HepG2 (cell line): ENCODE results near the gene CTSZ. TPM values are rescaled to one million over a fixed set of nuclear protein-coding genes. Genes with fewer than 3 reads are reported as not detected.

Source experiments
- ELF1 ChIP-seq: sonication (generic); formaldehyde crosslinking; IDR thresholded peaks from 2 replicates; pipeline ENCODE4 v1.4.0; 2020; ENCODE audit warnings: missing genetic modification reagents
- ERF ChIP-seq: IDR thresholded peaks from 2 replicates; pipeline ENCODE4 v1.6.1; 2018; ENCODE audit warnings: missing biosample characterization, missing genetic modification reagents
- GLI4 ChIP-seq: sonication (generic); formaldehyde crosslinking; IDR thresholded peaks from 2 replicates; pipeline ENCODE4 v1.5.1; 2020; ENCODE audit warnings: missing genetic modification reagents, mild to moderate bottlenecking, moderate library complexity, borderline replicate concordance
- HNF4G ChIP-seq, 2 experiments: sonication (generic) in 1 of 2; formaldehyde crosslinking in 1 of 2; IDR thresholded peaks; 2 replicates each; pipeline versions ENCODE4 v1.4.0 to v1.6.1; 2011 to 2020; ENCODE audit warnings: borderline replicate concordance in 2 of 2, low read depth in 2 of 2, mild to moderate bottlenecking in 2 of 2, low read length in 1 of 2, missing genetic modification reagents in 1 of 2, moderate library complexity in 1 of 2
- HOXA7 ChIP-seq: sonication (generic); formaldehyde crosslinking; IDR thresholded peaks from 2 replicates; pipeline ENCODE4 v1.8.1; 2022; ENCODE audit warnings: mild to moderate bottlenecking, missing genetic modification reagents, moderate library complexity
- NCOA2 ChIP-seq: sonication (generic); formaldehyde crosslinking; IDR thresholded peaks from 2 replicates; pipeline ENCODE4 v1.8.0; 2022; ENCODE audit warnings: inconsistent platforms
- SETDB1 ChIP-seq: sonication (generic); formaldehyde crosslinking; IDR thresholded peaks from 2 replicates; pipeline ENCODE4 v1.5.1; 2020; ENCODE audit warnings: missing genetic modification reagents, mild to moderate bottlenecking, borderline replicate concordance
- SIX1 ChIP-seq: sonication (generic); formaldehyde crosslinking; IDR thresholded peaks from 2 replicates; pipeline ENCODE4 v1.4.0; 2020; ENCODE audit warnings: missing genetic modification reagents, borderline replicate concordance
- ZNF431 ChIP-seq: sonication (generic); formaldehyde crosslinking; IDR thresholded peaks from 2 replicates; pipeline ENCODE4 v1.9.0; 2022; ENCODE audit warnings: missing genetic modification reagents, low read depth, mild to moderate bottlenecking, borderline replicate concordance
- ZNF850 ChIP-seq: sonication (generic); formaldehyde crosslinking; conservative IDR thresholded peaks from 2 replicates; pipeline ENCODE4 v1.9.0; 2021; ENCODE audit warnings: mild to moderate bottlenecking, missing genetic modification reagents
- polyA plus RNA-seq, 8 experiments: library from polyadenylated mRNA; depleted of rRNA in 3 of 8; stranded (reverse) in 7 of 8; unstranded in 1 of 8; fragments of >200 nt; fragmentation: Illumina TruSeq in 4 of 8; extraction: Trizol in 4 of 8; gene quantifications; 2 replicates each; pipeline versions ENCODE4 v1.2.1 to v1.2.3, GENCODE V29; 2011 to 2016; ENCODE audit warnings: low read depth in 4 of 8, missing spikeins in 1 of 8, mixed read lengths in 1 of 8; ENCODE audit not compliant: insufficient read depth in 1 of 8
- total RNA-seq, 5 experiments: library from RNA; depleted of rRNA; stranded (reverse); fragments of >200 nt; fragmentation: Illumina TruSeq; extraction: Trizol; gene quantifications; 2 replicates each; pipeline ENCODE4 v1.2.3, GENCODE V29; 2016; ENCODE audit warnings: low read depth in 1 of 5
- TF ChIP-seq, protein P1 (sequence below): sonication (generic); formaldehyde crosslinking; IDR thresholded peaks from 2 replicates; pipeline ENCODE4 v1.9.0; 2021; ENCODE audit warnings: mild to moderate bottlenecking, missing genetic modification reagents
- TF ChIP-seq, protein P2 (sequence below), 2 experiments: sonication (generic) in 1 of 2; formaldehyde crosslinking in 1 of 2; IDR thresholded peaks; 2 replicates each; pipeline versions ENCODE4 v1.6.1 to v1.9.0; 2014 to 2022; ENCODE audit warnings: antibody characterized with exemption in 1 of 2, borderline replicate concordance in 1 of 2, inconsistent platforms in 1 of 2, low read depth in 1 of 2, missing genetic modification reagents in 1 of 2
- TF ChIP-seq, protein P3 (sequence below): fragments of 450-650 bp; IDR thresholded peaks from 2 replicates; pipeline ENCODE4 v1.6.1; 2016

CTSZ gene
- total and polyA plus RNA-seq, 2 of the 13 experiments (the other 11 are each of a cell fraction or from before 2014, with no cell fraction given), result 0.33 TPM; not detected in 1

DNA sequence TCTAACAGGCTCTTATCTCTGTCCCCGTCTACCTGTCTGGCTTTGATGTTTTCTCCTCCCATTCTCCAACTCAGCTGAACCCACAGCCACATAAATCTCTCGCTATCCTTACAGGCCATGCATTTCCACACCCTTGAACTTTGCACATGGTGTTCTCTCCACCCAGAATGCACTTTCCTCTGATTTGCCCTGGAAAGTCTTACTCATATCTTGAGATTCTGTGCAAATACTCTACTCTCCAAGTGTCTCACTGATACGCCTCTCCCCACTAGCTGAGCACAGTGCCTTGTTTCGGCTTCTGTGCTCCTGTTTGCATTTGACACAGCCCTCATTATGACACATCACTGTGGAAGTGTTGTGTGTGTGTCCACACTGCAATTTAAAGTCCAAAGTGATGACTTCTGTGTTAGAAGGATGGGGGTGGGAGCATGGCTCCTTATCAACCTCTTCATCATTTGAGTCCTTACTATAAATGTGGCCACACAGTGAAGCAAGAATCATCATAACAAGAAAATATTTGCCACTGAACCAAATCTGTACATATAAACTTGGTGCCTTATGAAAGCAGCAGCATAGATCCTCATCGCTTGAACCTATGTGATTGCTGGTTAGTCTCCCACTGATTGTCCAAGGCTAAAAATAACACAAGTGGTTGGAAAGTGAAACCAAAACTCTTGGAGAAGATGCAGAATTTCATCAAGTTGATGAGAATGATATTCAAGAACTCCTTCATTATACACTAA lies 41.1 kb upstream of the CTSZ start (continued):
- TF ChIP-seq ZNF850 (CRISPR knock-in tag), result no peak
- no peak for TF ChIP-seq ERF
- TF ChIP-seq, protein P1, sequence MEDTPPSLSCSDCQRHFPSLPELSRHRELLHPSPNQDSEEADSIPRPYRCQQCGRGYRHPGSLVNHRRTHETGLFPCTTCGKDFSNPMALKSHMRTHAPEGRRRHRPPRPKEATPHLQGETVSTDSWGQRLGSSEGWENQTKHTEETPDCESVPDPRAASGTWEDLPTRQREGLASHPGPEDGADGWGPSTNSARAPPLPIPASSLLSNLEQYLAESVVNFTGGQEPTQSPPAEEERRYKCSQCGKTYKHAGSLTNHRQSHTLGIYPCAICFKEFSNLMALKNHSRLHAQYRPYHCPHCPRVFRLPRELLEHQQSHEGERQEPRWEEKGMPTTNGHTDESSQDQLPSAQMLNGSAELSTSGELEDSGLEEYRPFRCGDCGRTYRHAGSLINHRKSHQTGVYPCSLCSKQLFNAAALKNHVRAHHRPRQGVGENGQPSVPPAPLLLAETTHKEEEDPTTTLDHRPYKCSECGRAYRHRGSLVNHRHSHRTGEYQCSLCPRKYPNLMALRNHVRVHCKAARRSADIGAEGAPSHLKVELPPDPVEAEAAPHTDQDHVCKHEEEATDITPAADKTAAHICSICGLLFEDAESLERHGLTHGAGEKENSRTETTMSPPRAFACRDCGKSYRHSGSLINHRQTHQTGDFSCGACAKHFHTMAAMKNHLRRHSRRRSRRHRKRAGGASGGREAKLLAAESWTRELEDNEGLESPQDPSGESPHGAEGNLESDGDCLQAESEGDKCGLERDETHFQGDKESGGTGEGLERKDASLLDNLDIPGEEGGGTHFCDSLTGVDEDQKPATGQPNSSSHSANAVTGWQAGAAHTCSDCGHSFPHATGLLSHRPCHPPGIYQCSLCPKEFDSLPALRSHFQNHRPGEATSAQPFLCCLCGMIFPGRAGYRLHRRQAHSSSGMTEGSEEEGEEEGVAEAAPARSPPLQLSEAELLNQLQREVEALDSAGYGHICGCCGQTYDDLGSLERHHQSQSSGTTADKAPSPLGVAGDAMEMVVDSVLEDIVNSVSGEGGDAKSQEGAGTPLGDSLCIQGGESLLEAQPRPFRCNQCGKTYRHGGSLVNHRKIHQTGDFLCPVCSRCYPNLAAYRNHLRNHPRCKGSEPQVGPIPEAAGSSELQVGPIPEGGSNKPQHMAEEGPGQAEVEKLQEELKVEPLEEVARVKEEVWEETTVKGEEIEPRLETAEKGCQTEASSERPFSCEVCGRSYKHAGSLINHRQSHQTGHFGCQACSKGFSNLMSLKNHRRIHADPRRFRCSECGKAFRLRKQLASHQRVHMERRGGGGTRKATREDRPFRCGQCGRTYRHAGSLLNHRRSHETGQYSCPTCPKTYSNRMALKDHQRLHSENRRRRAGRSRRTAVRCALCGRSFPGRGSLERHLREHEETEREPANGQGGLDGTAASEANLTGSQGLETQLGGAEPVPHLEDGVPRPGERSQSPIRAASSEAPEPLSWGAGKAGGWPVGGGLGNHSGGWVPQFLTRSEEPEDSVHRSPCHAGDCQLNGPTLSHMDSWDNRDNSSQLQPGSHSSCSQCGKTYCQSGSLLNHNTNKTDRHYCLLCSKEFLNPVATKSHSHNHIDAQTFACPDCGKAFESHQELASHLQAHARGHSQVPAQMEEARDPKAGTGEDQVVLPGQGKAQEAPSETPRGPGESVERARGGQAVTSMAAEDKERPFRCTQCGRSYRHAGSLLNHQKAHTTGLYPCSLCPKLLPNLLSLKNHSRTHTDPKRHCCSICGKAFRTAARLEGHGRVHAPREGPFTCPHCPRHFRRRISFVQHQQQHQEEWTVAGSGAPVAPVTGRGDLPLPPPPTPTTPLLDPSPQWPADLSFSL, result peak; percentile 89
- no peak for TF ChIP-seq ELF1 (CRISPR knock-in tag)
- no peak for TF ChIP-seq HNF4G (IDR thresholded peaks at IDR 0.05; ENCODE audit: borderline replicate concordance, low read depth, low read length)
- TF ChIP-seq HNF4G (CRISPR knock-in tag; IDR thresholded peaks at IDR 0.05; ENCODE audit: borderline replicate concordance, low read depth), result no peak
- TF ChIP-seq GLI4 (CRISPR knock-in tag), result no peak
- no peak for TF ChIP-seq ZNF431 (CRISPR knock-in tag)
- no peak for TF ChIP-seq SIX1 (CRISPR knock-in tag)
- TF ChIP-seq, protein P2, sequence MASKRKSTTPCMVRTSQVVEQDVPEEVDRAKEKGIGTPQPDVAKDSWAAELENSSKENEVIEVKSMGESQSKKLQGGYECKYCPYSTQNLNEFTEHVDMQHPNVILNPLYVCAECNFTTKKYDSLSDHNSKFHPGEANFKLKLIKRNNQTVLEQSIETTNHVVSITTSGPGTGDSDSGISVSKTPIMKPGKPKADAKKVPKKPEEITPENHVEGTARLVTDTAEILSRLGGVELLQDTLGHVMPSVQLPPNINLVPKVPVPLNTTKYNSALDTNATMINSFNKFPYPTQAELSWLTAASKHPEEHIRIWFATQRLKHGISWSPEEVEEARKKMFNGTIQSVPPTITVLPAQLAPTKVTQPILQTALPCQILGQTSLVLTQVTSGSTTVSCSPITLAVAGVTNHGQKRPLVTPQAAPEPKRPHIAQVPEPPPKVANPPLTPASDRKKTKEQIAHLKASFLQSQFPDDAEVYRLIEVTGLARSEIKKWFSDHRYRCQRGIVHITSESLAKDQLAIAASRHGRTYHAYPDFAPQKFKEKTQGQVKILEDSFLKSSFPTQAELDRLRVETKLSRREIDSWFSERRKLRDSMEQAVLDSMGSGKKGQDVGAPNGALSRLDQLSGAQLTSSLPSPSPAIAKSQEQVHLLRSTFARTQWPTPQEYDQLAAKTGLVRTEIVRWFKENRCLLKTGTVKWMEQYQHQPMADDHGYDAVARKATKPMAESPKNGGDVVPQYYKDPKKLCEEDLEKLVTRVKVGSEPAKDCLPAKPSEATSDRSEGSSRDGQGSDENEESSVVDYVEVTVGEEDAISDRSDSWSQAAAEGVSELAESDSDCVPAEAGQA (IDR thresholded peaks at IDR 0.05; ENCODE audit: low read depth), result no peak
- TF ChIP-seq, protein P2 (CRISPR knock-in tag; IDR thresholded peaks at IDR 0.05; ENCODE audit: borderline replicate concordance), result no peak
- TF ChIP-seq NCOA2 (CRISPR knock-in tag), result no peak
- 0 out of 2 replicates have a peak, but pooled peaks have one; percentile 30 for TF ChIP-seq HOXA7
- TF ChIP-seq, protein P3, sequence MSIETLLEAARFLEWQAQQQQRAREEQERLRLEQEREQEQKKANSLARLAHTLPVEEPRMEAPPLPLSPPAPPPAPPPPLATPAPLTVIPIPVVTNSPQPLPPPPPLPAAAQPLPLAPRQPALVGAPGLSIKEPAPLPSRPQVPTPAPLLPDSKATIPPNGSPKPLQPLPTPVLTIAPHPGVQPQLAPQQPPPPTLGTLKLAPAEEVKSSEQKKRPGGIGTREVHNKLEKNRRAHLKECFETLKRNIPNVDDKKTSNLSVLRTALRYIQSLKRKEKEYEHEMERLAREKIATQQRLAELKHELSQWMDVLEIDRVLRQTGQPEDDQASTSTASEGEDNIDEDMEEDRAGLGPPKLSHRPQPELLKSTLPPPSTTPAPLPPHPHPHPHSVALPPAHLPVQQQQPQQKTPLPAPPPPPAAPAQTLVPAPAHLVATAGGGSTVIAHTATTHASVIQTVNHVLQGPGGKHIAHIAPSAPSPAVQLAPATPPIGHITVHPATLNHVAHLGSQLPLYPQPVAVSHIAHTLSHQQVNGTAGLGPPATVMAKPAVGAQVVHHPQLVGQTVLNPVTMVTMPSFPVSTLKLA, result no peak
- no peak for TF ChIP-seq SETDB1 (CRISPR knock-in tag)
